HepG2 (cell line): ENCODE measurements around the gene MLANA. TPM values are rescaled to one million over a fixed set of nuclear protein-coding genes. Genes with fewer than 3 reads are reported as not detected.
A peak's percentile ranks its signal among the peaks of the same experiment; 100 is the strongest.

ENCODE experiments used
- AGO1 ChIP-seq: fragments of 200-400 bp; formaldehyde crosslinking; IDR thresholded peaks from 2 replicates; pipeline ENCODE4 v1.6.1; 2017; ENCODE audit warnings: mild to moderate bottlenecking, low read depth, low read length, moderate library complexity; ENCODE audit not compliant: poor library complexity, severe bottlenecking
- BCL3 ChIP-seq: sonication (generic); formaldehyde crosslinking; IDR thresholded peaks from 2 replicates; pipeline ENCODE4 v1.5.1; 2020; ENCODE audit warnings: mild to moderate bottlenecking, missing genetic modification reagents, moderate library complexity
- DNMT3B ChIP-seq: conservative IDR thresholded peaks from 2 replicates; pipeline ENCODE4 v1.6.1; 2016; ENCODE audit warnings: missing biosample characterization, control low read depth
- ELF4 ChIP-seq: sonication (generic); formaldehyde crosslinking; IDR thresholded peaks from 2 replicates; pipeline ENCODE4 v1.5.0; 2020; ENCODE audit warnings: missing genetic modification reagents, mild to moderate bottlenecking, moderate library complexity, borderline replicate concordance
- FOXM1 ChIP-seq: sonication (generic); formaldehyde crosslinking; IDR thresholded peaks from 2 replicates; pipeline ENCODE4 v1.5.0; 2020; ENCODE audit warnings: missing genetic modification reagents
- GATA4 ChIP-seq: sonication (generic); IDR thresholded peaks from 2 replicates; pipeline ENCODE4 v1.6.1; 2016; ENCODE audit warnings: antibody characterized with exemption, low read depth, borderline replicate concordance
- HNF4G ChIP-seq, 2 experiments: sonication (generic) in 1 of 2; formaldehyde crosslinking in 1 of 2; IDR thresholded peaks; 2 replicates each; pipeline versions ENCODE4 v1.4.0 to v1.6.1; 2011 to 2020; ENCODE audit warnings: borderline replicate concordance in 2 of 2, low read depth in 2 of 2, mild to moderate bottlenecking in 2 of 2, low read length in 1 of 2, missing genetic modification reagents in 1 of 2, moderate library complexity in 1 of 2
- HOXA5 ChIP-seq: sonication (generic); formaldehyde crosslinking; IDR thresholded peaks from 2 replicates; pipeline ENCODE4 v1.4.0; 2020; ENCODE audit warnings: missing genetic modification reagents
- KDM4B ChIP-seq: sonication (generic); formaldehyde crosslinking; IDR thresholded peaks from 2 replicates; pipeline ENCODE4 v1.4.0; 2020; ENCODE audit warnings: missing genetic modification reagents
- PTBP1 ChIP-seq: fragments of 200-400 bp; formaldehyde crosslinking; IDR thresholded peaks from 2 replicates; pipeline ENCODE4 v1.6.1; 2018; ENCODE audit warnings: low read length, low read depth; ENCODE audit not compliant: poor library complexity, severe bottlenecking
- TARDBP ChIP-seq: sonication (generic); formaldehyde crosslinking; IDR thresholded peaks from 2 replicates; pipeline ENCODE4 v1.8.0; 2022; ENCODE audit warnings: mild to moderate bottlenecking, missing genetic modification reagents
- TEAD3 ChIP-seq: optimal IDR thresholded peaks from 2 replicates; pipeline ENCODE3; 2016; ENCODE audit warnings: borderline replicate concordance
- WIZ ChIP-seq: sonication (generic); formaldehyde crosslinking; IDR thresholded peaks from 2 replicates; pipeline ENCODE4 v1.5.1; 2020; ENCODE audit warnings: mild to moderate bottlenecking, missing genetic modification reagents
- ZBTB8A ChIP-seq: sonication (generic); formaldehyde crosslinking; IDR thresholded peaks from 2 replicates; pipeline ENCODE4 v1.4.0; 2020; ENCODE audit warnings: mild to moderate bottlenecking, low read depth, missing genetic modification reagents, borderline replicate concordance
- ZNF205 ChIP-seq: IDR thresholded peaks from 2 replicates; pipeline ENCODE4 v1.6.1; 2018; ENCODE audit warnings: missing biosample characterization, missing genetic modification reagents
- ZNF572 ChIP-seq: sonication (generic); formaldehyde crosslinking; IDR thresholded peaks from 2 replicates; pipeline ENCODE4 v1.5.1; 2020; ENCODE audit warnings: mild to moderate bottlenecking, missing genetic modification reagents
- ZNF724P ChIP-seq: sonication (generic); formaldehyde crosslinking; IDR thresholded peaks from 2 replicates; pipeline ENCODE4 v1.8.0; 2022; ENCODE audit warnings: missing genetic modification reagents, borderline replicate concordance
- ZNF737 ChIP-seq: sonication (generic); formaldehyde crosslinking; IDR thresholded peaks from 2 replicates; pipeline ENCODE4 v1.5.0; 2020; ENCODE audit warnings: missing genetic modification reagents, mild to moderate bottlenecking, borderline replicate concordance
- ZNF75D ChIP-seq: sonication (generic); formaldehyde crosslinking; IDR thresholded peaks from 2 replicates; pipeline ENCODE4 v1.8.1; 2023; ENCODE audit warnings: missing genetic modification reagents, mild to moderate bottlenecking, borderline replicate concordance
- ZNF761 ChIP-seq: sonication (generic); formaldehyde crosslinking; conservative IDR thresholded peaks from 2 replicates; pipeline ENCODE4 v1.4.0; 2020; ENCODE audit warnings: mild to moderate bottlenecking, missing genetic modification reagents
- ZNF83 ChIP-seq: sonication (generic); formaldehyde crosslinking; IDR thresholded peaks from 2 replicates; pipeline ENCODE4 v1.4.0; 2020; ENCODE audit warnings: missing genetic modification reagents, mild to moderate bottlenecking, borderline replicate concordance
- polyA plus RNA-seq, 8 experiments: library from polyadenylated mRNA; depleted of rRNA in 3 of 8; stranded (reverse) in 7 of 8; unstranded in 1 of 8; fragments of >200 nt; fragmentation: Illumina TruSeq in 4 of 8; extraction: Trizol in 4 of 8; gene quantifications; 2 replicates each; pipeline versions ENCODE4 v1.2.1 to v1.2.3, GENCODE V29; 2011 to 2016; ENCODE audit warnings: low read depth in 4 of 8, missing spikeins in 1 of 8, mixed read lengths in 1 of 8; ENCODE audit not compliant: insufficient read depth in 1 of 8
- total RNA-seq, 5 experiments: library from RNA; depleted of rRNA; stranded (reverse); fragments of >200 nt; fragmentation: Illumina TruSeq; extraction: Trizol; gene quantifications; 2 replicates each; pipeline ENCODE4 v1.2.3, GENCODE V29; 2016; ENCODE audit warnings: low read depth in 1 of 5
- TF ChIP-seq, protein P1 (sequence below): IDR thresholded peaks from 2 replicates; pipeline ENCODE4 v1.6.1; 2016; ENCODE audit warnings: control low read depth
- TF ChIP-seq, protein P2 (sequence below): sonication (generic); formaldehyde crosslinking; IDR thresholded peaks from 2 replicates; pipeline ENCODE4 v1.4.0; 2020; ENCODE audit warnings: mild to moderate bottlenecking, missing genetic modification reagents
- TF ChIP-seq, protein P3 (sequence below): sonication (generic); formaldehyde crosslinking; IDR thresholded peaks from 2 replicates; pipeline ENCODE4 v1.4.0; 2020; ENCODE audit warnings: missing genetic modification reagents

The MLANA gene
- total and polyA plus RNA-seq, 2 of the 13 experiments (the other 11 are each of a cell fraction or from before 2014, with no cell fraction given): 0.11 to 0.18 TPM

GRCh38 chr9:5886114-5886939 lies 4.4 kb upstream of the MLANA start (continued):
- TF ChIP-seq, protein P1, sequence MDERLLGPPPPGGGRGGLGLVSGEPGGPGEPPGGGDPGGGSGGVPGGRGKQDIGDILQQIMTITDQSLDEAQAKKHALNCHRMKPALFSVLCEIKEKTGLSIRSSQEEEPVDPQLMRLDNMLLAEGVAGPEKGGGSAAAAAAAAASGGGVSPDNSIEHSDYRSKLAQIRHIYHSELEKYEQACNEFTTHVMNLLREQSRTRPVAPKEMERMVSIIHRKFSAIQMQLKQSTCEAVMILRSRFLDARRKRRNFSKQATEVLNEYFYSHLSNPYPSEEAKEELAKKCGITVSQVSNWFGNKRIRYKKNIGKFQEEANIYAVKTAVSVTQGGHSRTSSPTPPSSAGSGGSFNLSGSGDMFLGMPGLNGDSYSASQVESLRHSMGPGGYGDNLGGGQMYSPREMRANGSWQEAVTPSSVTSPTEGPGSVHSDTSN (CRISPR knock-in tag): no peak
- TF ChIP-seq GATA4 (no peak), HNF4G (IDR thresholded peaks at IDR 0.05; ENCODE audit: borderline replicate concordance, low read depth, low read length) (no peak), HNF4G (CRISPR knock-in tag; IDR thresholded peaks at IDR 0.05; ENCODE audit: borderline replicate concordance, low read depth) (no peak), ZNF737 (CRISPR knock-in tag) (no peak), ZNF205 (CRISPR knock-in tag) (no peak), AGO1 (no peak), ZBTB8A (no peak), ZNF75D (CRISPR knock-in tag) (no peak), KDM4B (CRISPR knock-in tag) (no peak), WIZ (CRISPR knock-in tag) (no peak), PTBP1 (no peak), ZNF572 (CRISPR knock-in tag) (no peak), FOXM1 (CRISPR knock-in tag) (no peak), ZNF761 (CRISPR knock-in tag) (no peak; the same call in 1 of the 2 replicates), ZNF83 (no peak), TARDBP (CRISPR knock-in tag) (peak; percentile 46; the same call in 1 of the 2 replicates), HOXA5 (CRISPR knock-in tag) (no peak; the same call in 1 of the 2 replicates), ELF4 (CRISPR knock-in tag) (no peak), BCL3 (CRISPR knock-in tag) (no peak), TEAD3 (CRISPR knock-in tag) (peak; percentile 53), ZNF724P (CRISPR knock-in tag) (no peak; the same call in 1 of the 2 replicates), DNMT3B (CRISPR knock-in tag) (no peak)
- TF ChIP-seq, protein P2, sequence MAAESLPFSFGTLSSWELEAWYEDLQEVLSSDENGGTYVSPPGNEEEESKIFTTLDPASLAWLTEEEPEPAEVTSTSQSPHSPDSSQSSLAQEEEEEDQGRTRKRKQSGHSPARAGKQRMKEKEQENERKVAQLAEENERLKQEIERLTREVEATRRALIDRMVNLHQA (CRISPR knock-in tag): no peak
- TF ChIP-seq, protein P3, sequence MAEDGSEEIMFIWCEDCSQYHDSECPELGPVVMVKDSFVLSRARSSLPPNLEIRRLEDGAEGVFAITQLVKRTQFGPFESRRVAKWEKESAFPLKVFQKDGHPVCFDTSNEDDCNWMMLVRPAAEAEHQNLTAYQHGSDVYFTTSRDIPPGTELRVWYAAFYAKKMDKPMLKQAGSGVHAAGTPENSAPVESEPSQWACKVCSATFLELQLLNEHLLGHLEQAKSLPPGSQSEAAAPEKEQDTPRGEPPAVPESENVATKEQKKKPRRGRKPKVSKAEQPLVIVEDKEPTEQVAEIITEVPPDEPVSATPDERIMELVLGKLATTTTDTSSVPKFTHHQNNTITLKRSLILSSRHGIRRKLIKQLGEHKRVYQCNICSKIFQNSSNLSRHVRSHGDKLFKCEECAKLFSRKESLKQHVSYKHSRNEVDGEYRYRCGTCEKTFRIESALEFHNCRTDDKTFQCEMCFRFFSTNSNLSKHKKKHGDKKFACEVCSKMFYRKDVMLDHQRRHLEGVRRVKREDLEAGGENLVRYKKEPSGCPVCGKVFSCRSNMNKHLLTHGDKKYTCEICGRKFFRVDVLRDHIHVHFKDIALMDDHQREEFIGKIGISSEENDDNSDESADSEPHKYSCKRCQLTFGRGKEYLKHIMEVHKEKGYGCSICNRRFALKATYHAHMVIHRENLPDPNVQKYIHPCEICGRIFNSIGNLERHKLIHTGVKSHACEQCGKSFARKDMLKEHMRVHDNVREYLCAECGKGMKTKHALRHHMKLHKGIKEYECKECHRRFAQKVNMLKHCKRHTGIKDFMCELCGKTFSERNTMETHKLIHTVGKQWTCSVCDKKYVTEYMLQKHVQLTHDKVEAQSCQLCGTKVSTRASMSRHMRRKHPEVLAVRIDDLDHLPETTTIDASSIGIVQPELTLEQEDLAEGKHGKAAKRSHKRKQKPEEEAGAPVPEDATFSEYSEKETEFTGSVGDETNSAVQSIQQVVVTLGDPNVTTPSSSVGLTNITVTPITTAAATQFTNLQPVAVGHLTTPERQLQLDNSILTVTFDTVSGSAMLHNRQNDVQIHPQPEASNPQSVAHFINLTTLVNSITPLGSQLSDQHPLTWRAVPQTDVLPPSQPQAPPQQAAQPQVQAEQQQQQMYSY (CRISPR knock-in tag): no peak
